Ureter (tissue), 1 donor: Measurements from ENCODE around the gene METTL16. TPM values are rescaled to one million over a fixed set of nuclear protein-coding genes. Genes with fewer than 3 reads are reported as not detected.

Experiments
- DNase-seq: peaks from one replicate; pipeline ENCODE4 v3.0.0-alpha.2; 2020; ENCODE audit warnings: low spot score
- total RNA-seq: library from RNA; stranded (reverse); gene quantifications from one replicate; pipeline ENCODE4 v1.2.4, GENCODE V29; 2023
- donor health status: DM: yes; HTN: yes; CAD: no.

The METTL16 gene
- total RNA-seq, 1 donor from 2014 or later, result 52.2 TPM

DNA sequence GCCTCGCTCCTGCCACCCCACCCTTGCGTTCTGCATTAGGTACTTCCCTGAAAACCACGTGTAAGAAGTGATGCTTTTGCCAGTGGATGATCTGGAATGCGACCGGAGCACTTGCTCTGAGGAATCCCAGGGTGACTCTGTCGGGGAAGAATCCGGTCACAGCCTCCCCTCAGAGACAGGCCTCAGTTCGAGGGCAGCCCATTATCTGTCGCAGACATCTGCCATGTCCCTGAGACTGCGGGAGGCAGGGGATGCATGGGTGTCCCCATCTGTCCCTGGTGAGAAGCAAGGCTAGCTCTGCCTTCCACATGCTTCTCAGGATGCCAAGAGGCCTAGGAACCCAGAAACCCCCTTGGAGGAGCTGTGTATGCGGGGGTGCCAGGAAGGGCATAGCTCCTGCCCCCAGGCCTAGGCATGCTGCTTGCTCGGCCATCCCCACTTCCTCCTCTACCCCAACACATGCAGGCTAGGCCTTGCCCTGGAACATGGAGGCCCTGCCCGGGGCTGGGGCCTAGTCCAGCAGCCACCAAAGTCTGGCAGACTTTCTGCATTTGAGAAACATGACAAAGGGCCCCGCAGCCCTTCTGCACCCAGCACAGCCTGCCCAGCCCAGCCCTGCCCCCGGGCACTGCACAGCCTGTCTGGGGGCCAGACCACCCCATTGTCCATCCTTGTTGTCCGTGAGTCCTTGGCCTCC, 131.3 kb downstream of the METTL16 start:
- DNase-seq, result no peak

DNA sequence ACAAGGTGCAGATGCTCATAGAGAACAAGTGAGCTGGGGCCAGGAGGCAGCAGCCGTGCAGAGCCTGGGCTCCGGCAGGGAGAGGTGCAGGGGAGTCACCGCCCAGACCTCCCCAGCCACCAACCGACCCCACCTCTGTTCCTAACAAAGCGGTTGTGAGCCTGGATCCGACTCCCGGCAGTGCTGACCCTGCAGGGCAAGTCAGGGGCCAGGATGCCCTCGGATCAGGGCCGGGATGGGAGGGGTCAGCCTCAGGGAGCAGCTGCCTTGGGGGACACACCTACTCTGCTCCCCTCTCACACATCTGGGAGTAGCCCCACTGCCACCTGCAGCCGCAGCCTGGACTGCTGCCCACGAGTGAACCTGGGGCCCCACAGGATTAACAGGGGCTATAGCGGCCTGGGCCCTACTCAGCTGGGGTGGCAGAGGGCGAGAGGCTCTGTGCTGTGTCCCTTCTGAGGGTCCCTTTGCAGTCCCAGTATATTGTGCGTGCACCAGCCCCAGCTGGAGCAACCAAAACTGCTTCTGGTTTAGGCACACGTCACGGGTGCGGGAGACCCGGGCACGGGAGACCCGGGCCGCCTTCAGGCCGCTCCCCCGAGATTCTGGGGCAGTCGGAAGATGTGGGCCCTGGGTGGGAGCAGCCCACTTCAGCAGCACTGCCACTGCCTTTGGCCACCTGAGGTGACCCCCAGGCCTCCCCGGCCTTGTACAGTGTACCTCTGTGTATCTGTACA, 132.0 kb downstream of the METTL16 start:
- no peak for DNase-seq

DNA sequence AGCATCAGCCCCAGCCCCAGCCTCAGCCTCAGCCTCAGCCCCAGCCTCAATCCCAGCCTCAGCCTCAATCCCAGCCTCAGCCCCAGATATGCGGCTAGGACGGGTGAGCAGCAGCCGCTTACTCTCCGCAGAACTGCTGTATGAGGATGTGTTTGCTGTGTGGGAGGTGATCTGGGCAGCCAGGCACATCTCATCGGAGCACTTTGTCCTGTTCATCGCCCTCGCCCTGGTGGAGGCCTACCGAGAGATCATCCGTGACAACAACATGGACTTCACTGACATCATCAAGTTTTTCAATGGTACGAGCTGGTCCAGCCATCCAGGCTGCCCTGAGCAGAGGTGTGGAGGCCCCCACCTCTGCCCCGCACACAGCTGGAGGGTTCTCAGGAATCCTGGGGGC, 132.8 kb downstream of the METTL16 start:
- DNase-seq, result no peak

DNA sequence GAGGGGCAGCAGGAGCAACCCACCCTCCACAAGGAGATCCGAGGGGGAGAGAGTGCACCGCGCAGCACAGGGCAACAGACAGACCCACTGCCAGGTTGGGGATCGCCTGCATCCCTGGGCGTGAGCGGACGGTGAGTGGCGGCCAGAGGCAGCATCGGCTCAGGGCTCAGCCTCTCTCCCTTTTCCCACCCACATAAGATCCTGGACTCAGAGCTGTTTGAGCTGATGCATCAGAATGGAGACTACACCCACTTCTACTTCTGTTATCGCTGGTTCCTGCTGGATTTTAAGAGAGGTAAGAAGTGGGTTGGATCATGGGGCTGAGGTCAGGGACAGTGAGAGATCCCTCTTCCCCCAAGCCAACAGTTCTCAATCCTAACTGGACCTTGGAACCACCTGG, 134.0 kb downstream of the METTL16 start:
- DNase-seq, result no peak

DNA sequence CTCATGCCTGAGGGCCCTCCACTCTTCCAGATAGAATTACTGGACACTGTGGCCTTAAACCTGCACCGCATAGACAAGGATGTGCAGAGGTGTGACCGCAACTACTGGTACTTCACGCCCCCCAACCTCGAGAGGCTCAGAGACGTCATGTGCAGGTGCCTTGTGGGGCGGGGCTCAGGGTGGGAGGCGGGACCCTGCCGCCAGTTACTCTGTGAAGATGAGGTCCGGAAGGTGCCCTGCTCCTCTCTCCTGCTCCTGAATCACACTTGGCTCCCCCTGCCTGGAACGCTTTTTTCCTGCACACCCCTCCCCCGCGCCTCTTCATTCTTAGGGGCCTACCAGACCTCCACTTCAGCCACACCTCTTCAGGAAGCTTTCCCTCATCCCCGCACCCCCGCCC, 135.6 kb downstream of the METTL16 start:
- DNase-seq, result no peak

DNA sequence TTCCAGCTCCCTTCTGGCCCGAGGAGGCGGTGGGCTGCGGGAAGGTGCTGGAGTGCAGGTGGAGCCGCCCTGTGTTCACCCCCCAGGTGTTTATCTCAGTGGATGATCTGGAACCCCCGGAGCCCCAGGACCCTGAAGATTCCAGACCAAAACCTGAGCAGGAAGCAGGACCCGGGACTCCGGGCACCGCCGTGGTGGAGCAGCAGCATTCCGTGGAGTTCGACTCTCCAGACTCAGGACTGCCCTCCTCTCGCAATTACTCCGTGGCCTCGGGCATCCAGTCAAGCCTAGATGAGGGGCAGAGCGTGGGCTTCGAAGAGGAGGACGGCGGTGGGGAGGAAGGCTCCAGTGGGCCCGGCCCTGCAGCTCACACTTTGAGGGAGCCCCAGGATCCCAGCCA, 136.3 kb downstream of the METTL16 start:
- no peak for DNase-seq

DNA sequence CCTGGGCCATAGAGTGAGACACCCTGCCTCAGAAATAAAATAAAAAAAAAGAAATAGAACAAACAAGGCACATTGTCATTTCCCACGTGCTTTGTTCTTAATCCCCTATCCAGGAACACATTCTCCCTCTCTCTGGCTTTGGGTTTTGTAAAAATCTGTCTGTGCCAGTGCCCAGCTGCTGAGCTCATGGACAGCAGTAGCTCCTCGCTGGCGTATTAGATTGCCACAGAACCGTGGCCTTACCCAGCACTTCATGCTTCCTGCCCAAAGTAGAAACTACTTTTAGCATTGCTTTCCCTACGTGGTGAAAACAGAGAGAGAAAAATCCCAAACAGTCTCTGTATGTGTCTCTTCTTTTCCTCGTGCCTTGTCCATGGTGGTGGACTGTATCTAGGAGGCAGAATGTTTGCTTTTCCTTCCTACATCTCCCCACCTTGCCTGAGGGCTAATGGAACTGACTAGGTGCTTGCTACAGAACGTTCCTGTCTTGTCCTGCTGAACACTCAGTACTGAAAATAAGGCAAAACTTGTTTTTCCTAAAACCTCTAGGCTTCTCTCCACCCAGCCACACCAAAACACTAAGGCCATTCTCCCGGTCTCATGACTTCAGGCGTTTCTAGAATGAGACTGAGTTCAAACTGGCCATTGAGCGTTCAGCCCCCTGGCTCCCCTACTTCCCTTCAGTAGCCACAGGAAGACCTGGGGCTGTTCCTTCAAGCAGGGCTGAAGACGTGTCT, 137.0 kb downstream of the METTL16 start:
- no peak for DNase-seq

DNA sequence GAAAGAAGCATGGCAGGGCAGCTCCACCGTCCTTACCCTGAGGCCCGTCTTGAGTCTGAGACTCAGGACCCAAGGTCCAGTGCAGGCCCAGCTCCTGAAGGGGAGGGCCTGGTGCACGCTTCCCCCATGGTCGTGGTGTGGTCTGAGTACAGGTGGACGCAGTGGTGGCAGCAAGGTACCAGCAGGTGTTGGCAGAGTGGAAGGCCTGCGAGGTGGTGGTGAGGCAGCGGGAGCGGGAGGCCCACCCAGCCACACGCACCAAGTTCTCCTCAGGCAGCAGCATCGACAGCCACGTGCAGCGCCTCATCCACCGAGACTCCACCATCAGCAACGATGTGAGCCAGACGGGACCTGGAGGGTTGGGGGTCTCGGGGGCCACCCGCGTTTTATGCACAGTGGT, 138.5 kb downstream of the METTL16 start:
- DNase-seq, result no peak

DNA sequence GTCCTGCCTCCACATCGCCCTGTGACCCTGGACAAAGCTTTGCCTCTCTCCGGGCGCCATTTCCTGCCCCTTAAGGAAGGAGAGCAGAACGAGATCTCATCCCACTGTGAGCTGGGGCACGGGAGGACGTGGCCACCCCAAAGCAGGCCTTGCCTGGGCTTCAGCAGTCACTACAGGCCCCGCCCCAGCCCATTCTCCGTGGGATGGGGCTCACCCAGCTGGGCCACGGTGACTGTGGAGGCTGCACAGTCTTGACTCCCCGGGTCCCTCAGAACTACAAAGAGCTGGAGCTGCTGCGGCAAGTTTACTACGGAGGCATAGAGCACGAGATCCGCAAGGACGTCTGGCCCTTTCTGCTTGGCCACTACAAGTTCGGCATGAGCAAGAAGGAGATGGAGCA, 139.0 kb downstream of the METTL16 start:
- no peak for DNase-seq

DNA sequence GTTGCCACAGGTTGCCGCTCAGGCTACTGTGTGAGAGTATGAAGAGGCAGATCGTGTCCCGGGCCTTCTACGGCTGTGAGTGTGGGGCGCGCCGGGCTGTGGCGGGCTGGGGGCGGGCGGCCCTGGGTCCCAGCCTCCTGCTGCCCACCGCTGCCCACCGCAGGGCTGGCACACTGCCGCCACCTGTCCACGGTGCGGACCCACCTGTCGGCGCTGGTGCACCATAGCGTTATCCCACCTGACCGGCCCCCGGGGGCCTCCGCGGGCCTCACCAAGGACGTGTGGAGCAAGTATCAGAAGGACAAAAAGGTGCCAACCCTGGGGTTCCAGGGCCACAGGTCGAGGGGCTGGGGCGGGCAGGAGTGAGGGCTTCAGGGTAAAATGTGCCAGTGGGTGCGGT, 139.5 kb downstream of the METTL16 start:
- DNase-seq, result no peak

DNA sequence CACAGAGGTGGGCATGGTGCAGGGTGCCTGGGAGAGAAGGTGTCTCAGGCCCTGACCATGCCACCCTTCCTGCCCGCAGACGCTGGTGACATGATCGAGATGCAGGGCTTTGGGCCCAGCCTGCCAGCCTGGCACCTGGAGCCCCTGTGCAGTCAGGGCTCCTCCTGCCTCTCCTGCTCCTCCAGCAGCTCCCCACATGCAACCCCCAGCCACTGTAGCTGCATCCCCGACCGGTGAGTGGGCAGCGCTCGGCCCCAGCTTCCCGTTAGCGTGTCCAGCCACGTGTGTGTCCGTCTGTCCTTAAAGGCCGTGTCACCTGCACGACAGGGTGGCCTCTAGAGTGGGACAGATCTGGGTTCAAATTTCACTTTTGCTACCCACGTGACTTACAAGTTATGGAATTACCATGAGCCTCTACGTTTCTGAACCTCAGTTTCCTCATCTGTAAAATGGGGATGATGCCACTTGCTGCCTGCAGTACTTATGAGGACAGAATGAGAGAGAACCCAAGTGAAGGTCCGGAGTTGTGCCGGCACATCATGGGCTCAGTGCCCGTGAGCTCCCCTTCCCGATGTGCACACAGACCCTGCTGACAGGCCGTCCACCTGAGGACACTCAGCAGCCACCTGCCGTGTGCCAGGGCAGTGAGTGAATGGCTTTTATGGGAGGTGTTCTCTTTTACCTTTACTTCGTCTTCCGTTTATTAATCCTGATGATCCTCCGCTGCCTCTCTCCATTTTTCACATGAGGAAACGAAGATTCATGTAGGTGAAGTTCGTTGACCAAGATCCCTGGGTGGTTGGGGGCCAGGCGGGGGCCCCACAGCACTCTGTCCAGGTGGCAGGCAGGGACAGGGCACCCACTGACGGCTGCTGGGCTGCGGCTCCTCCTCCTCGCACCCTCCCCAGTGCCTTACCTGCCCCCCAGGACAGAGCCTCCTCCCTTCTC, 140.2 kb downstream of the METTL16 start:
- DNase-seq, result no peak

DNA sequence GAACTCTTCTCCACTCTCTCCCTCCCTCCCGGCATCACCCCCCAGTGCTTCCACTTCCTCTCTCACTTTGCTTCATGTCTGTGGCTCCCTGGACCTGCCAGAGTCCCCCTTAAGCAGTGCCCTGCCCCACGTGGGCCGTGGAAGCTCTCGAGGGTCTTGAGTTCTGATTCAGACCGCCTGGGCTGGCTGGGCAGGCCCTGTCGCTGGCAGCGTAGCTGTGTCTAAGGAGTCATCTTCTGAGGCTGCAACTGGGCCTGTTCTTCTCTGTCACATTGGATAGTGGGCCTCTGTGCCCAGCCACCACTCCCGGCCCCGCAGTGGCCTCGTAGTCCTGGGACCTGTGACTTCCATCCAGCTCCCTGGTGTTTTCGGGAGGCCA, 141.5 kb downstream of the METTL16 start:
- DNase-seq, result no peak

DNA sequence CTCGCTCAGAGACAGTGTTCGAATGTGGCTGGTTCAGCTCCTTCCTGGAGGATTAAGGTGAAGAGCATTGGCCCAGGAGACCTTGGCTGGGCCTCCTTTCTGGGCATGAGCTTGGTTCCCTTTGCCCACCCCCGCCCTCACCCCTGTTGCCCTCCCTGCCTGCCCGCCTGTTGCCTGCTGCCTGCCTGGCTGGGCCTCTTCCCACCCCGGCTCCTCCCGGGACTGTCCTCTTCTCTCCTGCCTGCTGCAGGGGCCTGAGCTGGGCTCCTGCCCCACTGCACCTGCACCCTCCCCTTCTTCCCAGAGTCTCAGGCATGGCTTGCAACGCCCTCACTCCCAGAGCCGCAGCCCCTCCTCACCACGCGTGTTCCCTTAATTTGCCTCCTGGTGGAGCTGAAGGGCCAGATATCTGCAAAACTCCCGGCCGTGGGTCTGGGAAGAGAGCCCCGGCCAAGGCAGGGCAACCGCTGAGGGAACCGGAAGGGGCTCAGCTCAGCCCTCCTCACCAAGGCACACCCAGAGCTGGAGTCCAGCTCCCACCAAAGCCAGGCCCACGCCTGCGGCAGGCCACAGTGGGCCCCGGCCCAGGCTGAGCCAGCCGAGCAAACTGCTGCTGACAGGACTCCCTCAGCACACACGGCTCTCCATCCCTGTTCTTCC, 142.0 kb downstream of the METTL16 start:
- no peak for DNase-seq

DNA sequence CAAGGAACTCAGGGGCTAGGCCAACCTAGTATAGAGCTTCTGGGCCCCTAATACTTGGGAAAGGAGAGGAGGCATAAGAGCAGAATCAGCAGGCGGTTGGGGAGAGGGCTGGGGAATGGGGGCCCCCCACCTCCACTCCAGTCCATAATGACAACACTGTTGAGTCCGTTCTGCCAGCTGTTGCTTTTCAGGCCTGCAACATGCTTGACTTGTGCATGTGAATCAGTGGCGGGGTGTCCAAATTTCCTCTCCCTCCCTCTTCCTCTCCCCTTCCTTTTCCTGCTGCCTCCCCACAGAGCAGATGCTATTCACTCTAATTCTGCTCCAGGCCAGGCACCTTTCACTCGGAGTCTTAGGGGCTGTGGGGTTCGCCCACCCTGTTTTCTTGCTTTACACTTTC, 142.6 kb downstream of the METTL16 start:
- DNase-seq, result no peak

DNA sequence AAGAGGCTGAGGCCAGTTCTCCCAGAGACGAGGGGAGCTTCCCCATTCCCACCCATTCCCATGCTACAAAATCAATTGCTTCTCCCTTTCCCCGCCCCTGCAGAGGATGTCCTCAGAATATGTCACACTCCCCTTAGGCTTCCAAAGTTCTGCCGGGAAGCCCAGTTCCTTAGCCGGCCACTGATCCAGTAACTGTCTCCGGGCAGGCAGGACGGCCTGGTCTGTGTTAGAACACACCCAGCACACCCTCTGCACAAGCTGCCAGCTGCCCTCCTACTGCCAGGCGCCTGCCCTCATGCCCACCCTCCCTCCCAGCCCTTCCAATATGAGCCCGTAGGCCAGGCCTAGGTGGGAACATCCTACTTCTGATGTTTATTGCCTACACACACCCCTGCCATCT, 143.3 kb downstream of the METTL16 start:
- no peak for DNase-seq

DNA sequence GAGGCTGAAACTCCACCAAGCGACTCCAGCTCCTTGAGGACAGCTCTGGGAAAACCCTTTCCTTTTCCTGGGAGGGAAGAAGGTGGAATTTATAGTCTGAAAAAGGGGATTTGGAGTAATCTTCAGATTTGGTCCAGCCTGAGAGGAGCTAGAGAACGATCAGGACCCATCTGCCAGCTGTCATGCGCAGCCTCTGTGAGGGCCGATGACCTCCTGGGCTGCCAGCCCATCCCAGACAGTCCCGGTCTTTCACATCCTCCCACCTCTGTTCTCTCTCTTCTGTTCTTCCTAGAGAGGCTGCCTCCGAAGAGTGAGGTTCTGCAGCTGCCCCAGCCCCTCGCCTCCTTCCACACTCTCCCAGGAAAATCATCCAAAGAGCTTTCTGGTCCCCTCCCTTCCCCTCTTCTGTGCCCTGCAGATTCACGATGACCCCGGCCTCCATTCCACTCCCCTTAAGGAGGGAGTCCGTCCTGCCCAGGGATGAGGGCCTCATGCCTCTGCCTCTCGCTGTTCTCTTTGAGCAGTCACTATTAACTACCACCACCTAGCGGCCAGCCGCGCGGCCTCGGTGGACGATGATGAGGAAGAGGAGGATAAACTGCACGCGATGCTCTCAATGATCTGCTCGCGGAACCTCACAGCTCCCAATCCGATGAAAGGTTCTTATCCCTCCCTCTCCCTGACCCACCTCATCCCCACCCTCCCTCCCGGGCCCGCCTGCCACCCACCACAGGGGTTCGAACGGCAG, 144.8 kb downstream of the METTL16 start:
- no peak for DNase-seq
